ENCODE data around the gene GRIN2D.
A peak's percentile ranks its signal among the peaks of the same experiment; 100 is the strongest.

GRIN2D gene

GRCh38 chr19:48418317-48419064 lies 25.0 kb downstream of the GRIN2D start:
- TF ChIP-seq POLR2A (IDR thresholded peaks at IDR 0.05; ENCODE audit: low read length), result no peak
- no peak for TF ChIP-seq GATA1 (IDR thresholded peaks at IDR 0.05; ENCODE audit: low read depth, low read length)
- no peak for DNase-seq

GRCh38 chr19:48419158-48419920 lies 25.9 kb downstream of the GRIN2D start:
- peak; percentile 68 to 76 for DNase-seq
- TF ChIP-seq POLR2A (IDR thresholded peaks at IDR 0.05; ENCODE audit: low read length) (no peak), GATA1 (IDR thresholded peaks at IDR 0.05; ENCODE audit: low read depth, low read length) (no peak)

GRCh38 chr19:48421548-48421947 lies 28.1 kb downstream of the GRIN2D start:
- no peak for DNase-seq
- no peak for TF ChIP-seq POLR2A (IDR thresholded peaks at IDR 0.05; ENCODE audit: low read length)
- no peak for TF ChIP-seq GATA1 (IDR thresholded peaks at IDR 0.05; ENCODE audit: low read depth, low read length)

- no peak for TF ChIP-seq POLR2A (IDR thresholded peaks at IDR 0.05; ENCODE audit: low read length)
- TF ChIP-seq GATA1 (IDR thresholded peaks at IDR 0.05; ENCODE audit: low read depth, low read length), result no peak
- DNase-seq, result no peak
Observed at GRCh38 chr19:48424694-48425219, 31.3 kb downstream of the GRIN2D start.

GRCh38 chr19:48428670-48429069 lies 35.2 kb downstream of the GRIN2D start:
- no peak for DNase-seq
- TF ChIP-seq GATA1 (IDR thresholded peaks at IDR 0.05; ENCODE audit: low read depth, low read length) (no peak), POLR2A (IDR thresholded peaks at IDR 0.05; ENCODE audit: low read length) (no peak)

DNA sequence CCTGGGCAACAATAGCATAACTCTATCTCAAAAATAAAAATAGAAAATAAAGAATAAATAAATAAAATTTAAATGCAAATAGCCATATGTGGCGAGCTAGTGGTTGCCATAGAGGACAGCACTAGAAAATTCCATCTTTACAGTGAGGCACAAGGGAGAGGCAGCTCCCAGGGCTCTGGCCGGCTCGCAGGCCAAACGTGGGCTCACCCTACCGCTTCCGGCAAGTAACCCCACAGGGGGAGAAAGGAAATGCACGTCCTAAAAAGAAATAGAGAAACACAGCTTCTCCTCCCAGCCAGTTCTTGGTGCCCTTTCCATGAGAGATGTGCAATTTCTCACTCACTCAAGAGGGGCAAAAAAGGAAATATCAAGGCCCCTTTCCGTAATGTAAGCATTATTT lies 39.9 kb downstream of the GRIN2D start:
- no peak for DNase-seq
- TF ChIP-seq GATA1 (IDR thresholded peaks at IDR 0.05; ENCODE audit: low read depth, low read length), result no peak
- no peak for TF ChIP-seq POLR2A (IDR thresholded peaks at IDR 0.05; ENCODE audit: low read length)

DNA sequence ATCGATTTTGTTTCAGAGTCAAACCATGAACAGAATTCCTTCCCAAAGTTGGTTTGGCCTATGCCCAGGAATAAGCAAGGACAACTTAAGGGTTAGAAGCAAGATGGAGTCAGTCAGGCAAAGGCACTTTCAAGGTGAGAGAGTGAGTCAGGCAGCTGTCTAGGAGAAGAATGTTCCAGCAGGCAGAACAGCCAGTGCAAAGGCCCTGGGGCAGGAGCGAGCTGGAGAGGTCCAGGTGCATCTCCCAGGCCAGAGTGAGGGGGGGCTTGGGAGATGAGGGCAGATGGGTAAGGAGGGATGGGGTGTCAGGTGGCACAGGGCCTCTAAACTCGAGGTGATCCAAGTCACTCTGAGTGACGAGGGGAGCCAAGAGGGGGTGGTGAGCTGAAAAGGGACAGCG lies 43.1 kb downstream of the GRIN2D start:
- TF ChIP-seq GATA1 (IDR thresholded peaks at IDR 0.05; ENCODE audit: low read depth, low read length), result no peak
- TF ChIP-seq POLR2A (IDR thresholded peaks at IDR 0.05; ENCODE audit: low read length), result no peak

GRCh38 chr19:48441360-48442050 lies 48.0 kb downstream of the GRIN2D start:
- TF ChIP-seq POLR2A (IDR thresholded peaks at IDR 0.05; ENCODE audit: low read length) (no peak), GATA1 (IDR thresholded peaks at IDR 0.05; ENCODE audit: low read depth, low read length) (no peak)
- no peak for DNase-seq

More for the DNA sequence above, 43.1 kb downstream of the GRIN2D start:
- no peak for DNase-seq

GRCh38 chr19:48442116-48443035 lies 48.9 kb downstream of the GRIN2D start:
- no peak for DNase-seq
- no peak for TF ChIP-seq POLR2A (IDR thresholded peaks at IDR 0.05; ENCODE audit: low read length)
- no peak for TF ChIP-seq GATA1 (IDR thresholded peaks at IDR 0.05; ENCODE audit: low read depth, low read length)

- TF ChIP-seq GATA1 (IDR thresholded peaks at IDR 0.05; ENCODE audit: low read depth, low read length) (no peak), POLR2A (IDR thresholded peaks at IDR 0.05; ENCODE audit: low read length) (no peak)
- no peak for DNase-seq
Observed at GRCh38 chr19:48443256-48443655, 49.8 kb downstream of the GRIN2D start.

Measured in erythroblast (primary cell).